Central memory CD8-positive, alpha-beta T cell (primary cell): ENCODE measurements around the gene SBNO2.

Source experiments
- ATAC-seq: fragments of 150-1000 bp; cut with Tn5 transposase; replicated peaks from 2 replicates; pipeline ENCODE4 v1.10.0; 2022; ENCODE audit warnings: mild to moderate bottlenecking, moderate FRiP score, moderate number of reproducible peaks; ENCODE audit not compliant: poor library complexity, severe bottlenecking; ENCODE audit errors: extremely low read depth
- DNase-seq, 2 donors: peaks; one replicate each; pipeline ENCODE4 v3.0.0; 2021; ENCODE audit warnings: low spot score in 2 of 2
- H3K27ac Mint-ChIP-seq: one replicate; pipeline ENCODE4 v1.8.0; 2022; ENCODE audit warnings: low read depth, mild to moderate bottlenecking, moderate library complexity, mixed read lengths
- H3K27me3 Mint-ChIP-seq: one replicate; pipeline ENCODE4 v1.8.0; 2022; ENCODE audit warnings: mixed read lengths
- H3K36me3 Mint-ChIP-seq: one replicate; pipeline ENCODE4 v1.8.0; 2022; ENCODE audit warnings: mild to moderate bottlenecking, moderate library complexity, mixed read lengths; ENCODE audit not compliant: insufficient read depth
- H3K4me1 Mint-ChIP-seq: one replicate; pipeline ENCODE4 v1.8.0; 2022; ENCODE audit warnings: mixed read lengths
- H3K4me3 Mint-ChIP-seq: one replicate; pipeline ENCODE4 v1.8.0; 2022; ENCODE audit warnings: mild to moderate bottlenecking, moderate library complexity, mixed read lengths
- H3K9me3 Mint-ChIP-seq: one replicate; pipeline ENCODE4 v1.8.0; 2022; ENCODE audit warnings: mixed read lengths

The SBNO2 gene

GRCh38 chr19:1170938-1171754 is 2.9 kb downstream of the SBNO2 start:
- Mint-ChIP-seq H3K4me1 (peaks cover 33% of the 10 kb centered on the region), H3K36me3 (peaks cover 24% of the 10 kb centered on the region), H3K4me3 (peak overlapping the region; percentile 85), H3K27ac (peak overlapping the region; percentile 3), H3K27me3 (no peaks in the 10 kb centered on the region), H3K9me3 (no peaks in the 10 kb centered on the region)
- DNase-seq (no peak), ATAC-seq (no peak)

GRCh38 chr19:1169921-1170885 is 3.9 kb downstream of the SBNO2 start:
- Mint-ChIP-seq H3K36me3 (peaks cover 24% of the 10 kb centered on the region), H3K4me1 (peaks cover 33% of the 10 kb centered on the region), H3K27ac (peak overlapping the region; percentile 3)

GRCh38 chr19:1169411-1169791 is 4.7 kb downstream of the SBNO2 start:
- Mint-ChIP-seq H3K4me3 (no peak overlapping the region), H3K4me1 (peaks cover 31% of the 10 kb centered on the region), H3K36me3 (peaks cover 21% of the 10 kb centered on the region), H3K27ac (no peak overlapping the region), H3K27me3 (no peaks in the 10 kb centered on the region), H3K9me3 (no peaks in the 10 kb centered on the region)
- ATAC-seq = no peak
- DNase-seq = no peak

More at GRCh38 chr19:1169921-1170885, 3.9 kb downstream of the SBNO2 start:
- ATAC-seq (no peak), DNase-seq (no peak)
- Mint-ChIP-seq H3K27me3 (no peaks in the 10 kb centered on the region), H3K9me3 (no peaks in the 10 kb centered on the region), H3K4me3 (peak overlapping the region; percentile 85)

- peaks cover 20% of the 10 kb centered on the region for H3K36me3 Mint-ChIP-seq
- H3K27me3 Mint-ChIP-seq = no peaks in the 10 kb centered on the region
- no peak for DNase-seq
- no peak for ATAC-seq
- no peak overlapping the region for H3K27ac Mint-ChIP-seq
- H3K4me3 Mint-ChIP-seq = no peak overlapping the region
- peaks cover 28% of the 10 kb centered on the region for H3K4me1 Mint-ChIP-seq
- H3K9me3 Mint-ChIP-seq = no peaks in the 10 kb centered on the region
These were observed 5.3 kb downstream of the SBNO2 start for GRCh38 chr19:1168572-1169410.

GRCh38 chr19:1167687-1168571 is 6.1 kb downstream of the SBNO2 start:
- Mint-ChIP-seq H3K4me1 (peaks cover 24% of the 10 kb centered on the region), H3K4me3 (no peak overlapping the region), H3K27ac (no peak overlapping the region), H3K9me3 (no peaks in the 10 kb centered on the region), H3K27me3 (no peaks in the 10 kb centered on the region), H3K36me3 (peaks cover 17% of the 10 kb centered on the region)
- no peak for DNase-seq
- ATAC-seq = no peak

- Mint-ChIP-seq H3K36me3 (peaks cover 10% of the 10 kb centered on the region), H3K9me3 (no peaks in the 10 kb centered on the region), H3K27me3 (no peaks in the 10 kb centered on the region), H3K27ac (no peak overlapping the region), H3K4me1 (peaks cover 24% of the 10 kb centered on the region), H3K4me3 (no peak overlapping the region)
- ATAC-seq (no peak), DNase-seq (no peak)
These were observed 7.0 kb downstream of the SBNO2 start for GRCh38 chr19:1166872-1167573.

- DNase-seq = no peak
- ATAC-seq = no peak
- peaks cover 11% of the 10 kb centered on the region for H3K36me3 Mint-ChIP-seq
- H3K27me3 Mint-ChIP-seq = no peaks in the 10 kb centered on the region
- H3K9me3 Mint-ChIP-seq = no peaks in the 10 kb centered on the region
- H3K27ac Mint-ChIP-seq = no peak overlapping the region
- H3K4me3 Mint-ChIP-seq = no peak overlapping the region
- peaks cover 10% of the 10 kb centered on the region for H3K4me1 Mint-ChIP-seq
These were observed 9.2 kb downstream of the SBNO2 start for GRCh38 chr19:1164684-1165531.

GRCh38 chr19:1163934-1164683 is 10.0 kb downstream of the SBNO2 start:
- H3K36me3 Mint-ChIP-seq = peaks cover 8% of the 10 kb centered on the region
- H3K27ac Mint-ChIP-seq = no peak overlapping the region
- H3K27me3 Mint-ChIP-seq = no peaks in the 10 kb centered on the region
- no peaks in the 10 kb centered on the region for H3K9me3 Mint-ChIP-seq
- ATAC-seq (no peak), DNase-seq (no peak)
- H3K4me3 Mint-ChIP-seq = no peak overlapping the region
- peaks cover 5% of the 10 kb centered on the region for H3K4me1 Mint-ChIP-seq

GRCh38 chr19:1163283-1163933 is 10.7 kb downstream of the SBNO2 start:
- DNase-seq (no peak), ATAC-seq (no peak)
- Mint-ChIP-seq H3K27me3 (no peaks in the 10 kb centered on the region), H3K27ac (peak overlapping the region; percentile 71), H3K9me3 (no peaks in the 10 kb centered on the region), H3K36me3 (peaks cover 8% of the 10 kb centered on the region), H3K4me3 (no peak overlapping the region), H3K4me1 (peaks cover 5% of the 10 kb centered on the region)
